Measurements from ENCODE around the gene KCNJ10. TPM values are rescaled to one million over a fixed set of nuclear protein-coding genes. Genes with fewer than 3 reads are reported as not detected.

KCNJ10 gene
- total RNA-seq, 1 donor from 2014 or later = not detected

DNA sequence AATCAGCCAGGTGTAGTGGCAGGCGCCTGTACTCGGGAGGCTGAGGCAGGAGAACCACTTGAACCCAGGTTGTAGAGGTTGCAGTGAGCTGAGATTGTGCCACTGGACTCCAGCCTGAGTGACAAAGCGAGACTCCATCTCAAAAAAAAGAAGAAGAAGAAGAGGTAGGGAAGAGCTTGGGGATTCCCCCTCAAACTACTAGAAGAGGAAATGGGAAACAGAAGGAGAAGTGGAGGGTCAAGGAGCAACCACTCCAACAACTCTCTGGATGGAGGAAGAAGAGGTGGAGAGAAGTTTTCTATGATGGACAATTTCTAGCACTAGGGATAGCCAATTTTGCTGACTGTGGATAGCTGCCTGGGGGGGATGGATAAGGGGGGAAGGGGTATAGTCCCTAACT, 101.1 kb downstream of the KCNJ10 start:
- no peak for DNase-seq (ENCODE audit: low read depth)

DNA sequence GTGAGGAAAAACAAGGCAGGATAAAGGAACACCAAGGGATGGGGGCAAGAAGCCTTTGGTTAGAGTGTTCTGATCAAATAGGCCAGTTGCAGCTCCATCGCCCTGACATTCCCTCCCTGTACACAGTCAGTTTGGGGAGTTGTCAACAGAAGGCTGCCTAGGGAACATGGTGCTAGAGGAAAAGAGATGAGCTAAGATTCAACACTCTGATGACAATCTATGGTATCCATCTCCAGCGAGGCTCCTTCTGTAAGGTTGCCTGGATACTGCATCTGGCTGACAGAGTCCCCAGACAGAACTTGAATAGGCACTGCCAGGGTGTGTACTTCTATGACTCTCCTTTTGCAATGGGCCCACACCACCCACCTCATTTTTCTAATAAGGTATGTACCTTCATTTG, 104.7 kb downstream of the KCNJ10 start:
- DNase-seq (ENCODE audit: low read depth) = no peak

DNA sequence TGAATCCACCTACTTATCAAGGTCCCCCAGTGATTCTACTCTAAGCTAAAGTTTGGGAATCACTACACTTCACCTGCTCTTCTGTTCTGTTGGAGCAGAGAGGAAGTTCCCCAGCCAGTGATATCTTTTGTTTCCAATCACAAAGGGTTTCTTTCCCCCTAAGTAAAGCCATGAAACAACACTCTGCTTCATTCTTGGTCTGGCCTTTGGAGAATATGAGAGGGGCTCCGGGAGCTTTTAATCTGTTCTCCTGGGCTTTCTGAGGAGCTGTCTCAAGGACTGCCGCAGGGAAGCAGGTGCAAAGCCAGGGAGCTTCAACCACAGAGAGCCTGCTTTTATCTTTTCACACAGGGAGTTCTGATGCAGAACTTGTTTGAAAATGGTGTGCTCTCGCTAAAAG, 105.8 kb downstream of the KCNJ10 start:
- DNase-seq (ENCODE audit: low read depth) = no peak

DNA sequence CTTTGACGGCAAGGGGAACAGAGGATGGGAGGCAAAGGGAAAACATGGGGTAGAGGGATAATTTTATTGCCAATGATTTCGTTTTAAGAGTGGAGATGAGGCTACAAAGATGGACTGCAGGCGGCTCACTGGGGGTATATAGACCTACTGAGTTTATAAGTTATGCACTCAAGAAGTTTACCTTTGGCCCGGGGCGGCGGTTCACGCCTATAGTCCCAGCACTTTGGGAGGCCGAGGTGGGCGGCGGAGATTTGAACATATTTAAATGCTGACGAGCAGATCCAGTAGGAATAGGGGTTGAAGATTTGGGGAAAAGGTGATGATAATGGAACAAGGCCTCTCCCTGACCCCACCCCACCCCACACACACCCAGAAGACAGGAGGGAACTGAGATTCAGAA, 107.8 kb downstream of the KCNJ10 start:
- DNase-seq (ENCODE audit: low read depth) = no peak

DNA sequence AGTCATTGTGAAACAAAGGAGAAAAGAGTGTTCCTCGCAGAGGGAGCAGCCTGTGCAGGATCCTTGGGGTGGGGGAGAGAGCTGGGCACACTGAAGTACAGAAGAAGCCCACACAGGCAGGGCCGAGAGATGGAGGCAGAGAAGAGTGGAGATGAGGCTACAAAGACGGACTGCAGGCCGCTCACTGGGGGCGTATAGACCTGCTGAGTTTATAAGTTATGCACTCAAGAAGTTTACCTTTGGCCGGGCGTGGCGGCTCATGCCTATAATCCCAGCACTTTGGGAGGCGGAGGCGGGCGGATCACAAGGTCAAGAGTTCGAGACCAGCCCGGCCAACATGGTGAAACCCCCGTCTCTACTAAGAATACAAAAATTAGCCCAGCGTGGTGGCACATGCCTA, 108.3 kb downstream of the KCNJ10 start:
- no peak for DNase-seq (ENCODE audit: low read depth)

DNA sequence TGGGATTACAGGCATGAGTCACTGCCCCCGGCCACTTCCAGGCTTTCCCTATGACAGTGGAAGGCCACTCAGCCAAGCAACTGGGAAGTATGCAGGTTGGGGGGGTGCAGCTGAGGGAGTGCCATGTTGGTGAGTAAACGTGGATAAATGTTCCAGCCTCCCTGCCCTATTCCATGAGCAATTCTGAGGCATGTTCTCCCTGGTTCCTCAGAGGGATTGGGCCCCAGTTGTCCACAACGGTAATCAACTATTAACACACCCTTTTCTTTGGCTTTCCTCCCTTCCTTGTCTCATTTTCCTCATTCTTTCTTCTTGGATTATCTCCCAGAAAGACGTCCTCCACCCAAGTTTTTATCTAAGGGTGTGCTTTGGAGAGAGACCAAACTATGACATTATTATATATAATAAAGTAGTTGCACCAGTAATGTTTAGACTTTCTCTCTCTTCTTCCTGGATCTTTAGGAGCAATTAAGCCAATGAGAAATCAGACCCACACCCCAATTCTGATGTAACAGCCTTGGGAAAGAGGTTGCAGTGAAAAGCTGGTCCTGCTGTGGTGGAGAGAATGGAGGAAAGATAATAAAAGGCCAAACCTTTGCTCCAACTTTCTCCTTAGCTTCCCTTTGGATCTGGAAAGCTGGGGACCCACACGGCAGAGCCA, 109.1 kb downstream of the KCNJ10 start:
- DNase-seq (ENCODE audit: low read depth) = peak; percentile 8

DNA sequence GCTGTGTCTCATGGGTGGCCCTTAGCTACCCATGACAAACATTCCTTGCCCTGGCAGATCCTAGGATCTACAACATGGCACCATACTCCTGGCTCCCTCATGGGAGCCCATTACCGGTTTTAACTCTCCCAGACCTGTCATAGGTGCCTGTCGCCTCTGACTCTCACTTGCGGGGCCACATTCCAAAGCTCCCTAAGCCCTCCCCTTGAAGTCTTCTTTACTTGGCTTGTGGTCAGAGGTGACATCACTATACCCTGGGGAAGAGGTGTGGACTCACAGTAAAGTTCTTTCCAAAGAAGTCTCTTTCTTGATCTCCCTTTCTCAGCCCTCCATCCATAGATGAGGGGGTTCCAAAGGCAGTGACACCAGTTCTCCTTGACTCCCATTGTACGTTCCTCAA, 110.5 kb downstream of the KCNJ10 start:
- no peak for DNase-seq (ENCODE audit: low read depth)

DNA sequence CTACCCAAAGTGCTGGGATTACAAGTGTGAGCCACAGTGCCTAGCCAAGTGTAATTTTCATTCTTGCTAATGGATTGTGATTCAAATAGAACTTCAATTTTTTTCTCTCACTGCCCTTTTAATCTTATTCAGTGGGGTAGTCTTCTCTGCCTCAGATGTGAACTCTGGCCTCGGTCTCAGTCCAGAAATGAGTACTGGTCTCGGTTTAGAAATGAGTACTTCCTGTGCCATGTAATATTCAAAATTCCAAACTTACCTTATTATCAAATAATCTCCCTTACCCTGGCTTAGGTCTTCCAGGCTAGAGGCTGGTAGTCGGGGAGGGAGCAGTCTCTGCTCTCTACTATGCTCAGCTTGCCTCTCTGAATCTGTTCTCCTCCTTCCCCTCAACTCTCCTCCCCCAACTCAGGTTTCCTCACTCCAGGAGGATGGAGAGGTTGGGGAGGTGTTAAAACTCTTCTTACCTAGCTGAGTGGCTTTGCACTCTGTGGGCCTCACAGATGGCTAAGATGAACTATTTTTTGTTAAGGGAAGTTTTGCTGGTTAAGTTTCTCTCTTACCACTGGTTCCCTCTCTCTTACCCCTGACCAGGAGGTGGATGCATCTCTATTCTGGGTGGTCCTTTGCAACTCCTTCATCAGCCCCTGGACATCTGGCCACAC, 111.1 kb downstream of the KCNJ10 start:
- no peak for DNase-seq (ENCODE audit: low read depth)

DNA sequence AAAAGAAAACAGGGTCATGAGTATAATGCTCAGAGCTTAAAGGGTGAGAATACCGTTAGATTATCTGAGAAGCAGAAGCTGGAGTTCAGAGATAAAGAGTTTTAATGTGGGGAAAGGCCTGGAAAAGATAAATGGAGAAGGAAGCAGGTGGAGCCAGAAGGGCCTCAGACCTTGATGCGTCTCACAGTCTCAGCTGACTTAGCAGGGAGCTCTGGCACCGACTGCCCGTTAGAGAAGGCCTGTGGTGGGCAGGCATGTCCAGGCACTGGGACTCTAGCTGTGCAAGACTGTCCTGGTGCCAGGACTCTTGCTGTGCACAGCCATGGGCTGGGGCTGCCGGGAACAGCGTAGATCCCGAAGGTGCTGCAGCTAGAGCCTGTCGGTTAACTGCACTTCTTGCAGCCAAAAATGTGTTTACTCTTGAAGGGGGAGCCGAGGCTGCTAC, 112.1 kb downstream of the KCNJ10 start:
- DNase-seq (ENCODE audit: low read depth) = no peak

DNA sequence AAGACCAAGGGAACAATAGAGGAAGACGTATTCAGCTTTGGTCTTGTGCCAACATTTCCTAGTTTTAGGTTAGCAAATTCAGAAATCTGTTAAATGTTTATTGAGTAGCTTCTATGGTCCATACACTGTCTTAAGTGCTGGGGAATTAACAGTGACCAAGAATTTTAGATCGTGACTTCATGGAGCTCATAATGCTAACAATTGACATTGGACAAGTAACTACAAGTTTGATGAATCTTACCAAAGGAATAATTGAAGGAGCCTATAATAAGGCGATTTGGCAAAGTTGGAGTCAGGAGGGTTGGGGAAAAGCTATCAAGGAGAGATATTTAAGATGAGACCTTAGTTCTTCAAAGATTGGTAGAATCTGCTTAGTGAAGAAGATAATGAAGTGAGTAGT, 114.5 kb downstream of the KCNJ10 start:
- no peak for DNase-seq (ENCODE audit: low read depth)

DNA sequence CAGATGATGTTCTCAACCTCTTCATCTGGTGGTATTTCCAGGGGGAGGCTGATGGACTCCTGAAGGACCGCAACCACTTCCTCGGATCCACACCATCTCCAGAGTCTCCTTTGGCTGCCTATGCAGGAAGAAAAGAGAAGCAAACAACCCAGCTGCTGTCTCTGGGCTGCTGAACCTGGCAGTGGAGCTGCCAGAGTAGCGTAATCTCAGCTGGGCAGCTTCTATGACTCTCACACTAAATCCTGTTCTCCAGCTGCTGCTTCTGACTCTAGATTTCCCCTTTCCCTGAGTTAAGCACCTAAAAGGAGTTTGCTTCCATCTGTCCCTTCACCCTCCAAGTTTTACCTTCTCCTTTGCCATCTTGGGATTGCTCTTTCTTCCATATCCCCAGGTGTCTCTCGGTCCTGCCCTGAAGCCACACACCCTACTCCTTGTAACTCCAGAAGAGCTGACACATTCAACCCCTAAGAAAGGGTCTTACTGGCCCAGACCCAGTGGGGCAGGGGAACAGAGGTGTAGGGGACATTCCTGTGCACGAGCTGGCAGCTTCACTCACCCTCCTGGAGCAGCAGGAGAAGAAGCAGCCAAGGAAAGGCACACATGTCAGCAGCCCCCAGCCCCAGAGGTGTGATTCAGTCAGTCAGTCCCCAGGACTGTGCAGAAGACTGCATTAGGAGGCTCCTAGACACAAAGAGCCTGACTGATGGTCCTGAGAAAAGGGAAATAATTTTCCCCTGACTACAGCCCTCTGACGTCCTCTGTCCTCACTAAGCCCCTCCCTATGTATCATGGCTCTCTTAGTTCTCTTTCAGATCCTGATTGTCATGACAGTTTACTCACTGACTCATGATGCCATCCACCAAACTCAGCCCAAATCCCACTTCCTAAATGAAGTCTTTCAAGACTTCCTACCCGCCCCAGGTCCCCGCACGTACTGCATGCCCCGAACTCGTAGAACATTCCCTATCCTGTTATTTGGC, 116.1 kb downstream of the KCNJ10 start, which contains the start of gene SLAMF9:
TSS of gene SLAMF9 (minus strand) at position 702 of the 980 bp plus-strand sequence. CDS start at position 602, 100 bp downstream.
- no peak for DNase-seq (ENCODE audit: low read depth)

DNA sequence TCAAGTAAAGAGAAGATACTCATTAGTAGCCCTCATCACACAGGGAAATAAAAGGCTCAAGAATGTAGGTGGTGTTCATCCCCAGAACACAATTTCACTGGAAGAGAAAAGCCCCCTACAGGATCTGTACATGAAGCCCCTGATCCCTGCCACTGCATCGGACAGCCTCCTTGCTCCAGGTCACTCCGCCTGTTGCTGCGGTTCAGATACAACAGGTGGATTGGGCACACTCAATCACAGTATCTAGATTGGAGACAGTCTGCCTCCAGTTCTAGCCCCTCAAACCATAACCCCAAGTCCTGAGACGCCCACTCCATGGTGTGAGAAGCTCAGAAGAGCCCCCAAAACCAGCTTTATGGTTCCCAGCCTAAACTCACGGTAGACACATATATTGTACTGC, 117.0 kb downstream of the KCNJ10 start:
- no peak for DNase-seq (ENCODE audit: low read depth)

DNA sequence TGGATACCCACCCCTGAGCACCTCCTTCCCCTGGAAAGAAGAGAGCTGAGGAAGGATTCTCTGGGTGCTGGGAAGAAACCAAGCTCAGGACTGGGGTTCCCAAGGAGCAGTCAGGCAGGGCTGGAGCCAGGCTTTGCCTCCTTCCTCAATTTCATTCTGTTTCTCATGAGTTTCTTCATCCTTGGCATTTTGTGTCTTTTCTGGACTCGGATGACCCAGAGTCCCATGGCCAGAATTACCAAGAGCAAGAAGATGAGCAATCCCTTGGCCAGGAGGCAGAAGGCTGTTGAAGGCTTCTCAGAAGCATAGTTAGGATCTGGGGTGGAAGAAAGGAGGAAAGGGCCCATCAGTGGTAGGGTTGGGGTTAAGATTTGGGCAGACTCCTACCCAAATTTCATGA, 118.4 kb downstream of the KCNJ10 start:
- DNase-seq (ENCODE audit: low read depth) = no peak

DNA sequence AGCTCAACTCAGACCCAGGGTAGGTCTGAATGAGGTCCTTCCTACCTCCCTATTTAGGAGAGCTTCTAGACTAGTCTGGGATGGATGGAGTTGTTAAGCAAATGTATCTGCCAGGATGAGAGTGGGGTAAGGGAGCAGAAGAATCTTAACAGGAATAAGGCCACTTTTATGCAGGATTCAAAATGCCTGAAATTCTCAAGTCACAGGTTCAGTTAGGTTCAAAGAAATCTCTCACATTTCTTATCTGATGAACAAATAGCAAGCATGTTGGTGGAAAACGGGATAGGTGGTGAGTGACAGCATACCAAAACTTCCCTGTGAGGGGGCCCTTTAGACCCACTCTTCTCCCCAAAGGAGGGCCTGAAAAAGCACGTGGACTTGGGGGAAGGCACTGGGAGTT, 118.9 kb downstream of the KCNJ10 start:
- DNase-seq (ENCODE audit: low read depth) = no peak

DNA sequence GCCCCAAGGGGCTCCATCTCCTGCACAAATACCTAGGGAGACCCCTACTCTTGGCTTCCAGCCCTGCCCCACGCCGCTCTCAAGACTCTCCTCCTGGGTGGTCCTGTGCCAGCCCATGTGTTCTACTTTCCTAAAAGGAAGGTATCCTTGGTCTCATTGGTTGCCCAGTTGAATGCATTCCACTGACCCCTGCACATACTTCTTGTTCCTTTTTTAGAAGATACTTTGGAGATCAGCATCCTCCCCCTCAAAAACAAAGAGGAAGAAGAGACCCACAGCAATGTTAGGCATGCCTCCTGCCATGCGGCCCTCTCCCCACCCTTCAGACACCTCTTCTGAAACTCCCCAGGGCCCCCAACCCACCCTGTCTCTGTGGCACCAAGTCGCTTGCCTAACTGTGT, 120.0 kb downstream of the KCNJ10 start:
- no peak for DNase-seq (ENCODE audit: low read depth)

DNA sequence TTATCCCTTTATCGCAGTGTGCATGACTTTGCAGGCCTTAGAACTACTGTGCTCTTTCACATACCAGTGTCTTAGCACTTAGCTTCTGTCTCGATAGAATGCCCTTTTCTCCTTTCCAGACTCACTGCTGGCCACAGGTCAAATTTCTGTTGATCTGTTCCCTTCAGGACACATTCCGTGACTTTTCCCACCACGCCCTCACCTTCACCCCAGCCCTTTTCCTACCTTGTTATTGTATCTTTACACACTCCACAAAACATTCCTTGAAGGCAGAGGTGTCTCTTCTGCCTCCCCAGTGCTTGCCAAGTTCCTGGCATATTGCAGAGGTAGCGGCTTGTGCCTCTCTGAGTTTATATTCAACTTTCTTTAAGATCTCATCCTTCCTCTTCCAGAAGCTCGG, 120.8 kb downstream of the KCNJ10 start:
- no peak for DNase-seq (ENCODE audit: low read depth)

Other genes with a start within 250 kb of the KCNJ10 start
- gene SLAMF8, start 243.3 kb downstream of the KCNJ10 start, total RNA-seq = 0.05 TPM in 2 replicates
- not detected in 2 replicates for gene VSIG8, start 207.5 kb downstream of the KCNJ10 start, total RNA-seq
- not detected in 2 replicates for gene CFAP45, start 170.0 kb downstream of the KCNJ10 start, total RNA-seq
- 65.1 and 75.5 TPM in 2 replicates for gene TAGLN2, start 144.7 kb downstream of the KCNJ10 start, total RNA-seq
- 0.16 TPM in 1 of 2 replicates, not detected in the other for gene IGSF9, start 124.5 kb downstream of the KCNJ10 start, total RNA-seq
- not detected in 2 replicates for gene SLAMF9, start 115.9 kb downstream of the KCNJ10 start, total RNA-seq
- 3.3 and 3.7 TPM in 2 replicates for gene PIGM, start 38.2 kb downstream of the KCNJ10 start, total RNA-seq
- gene KCNJ9, start 11.4 kb upstream of the KCNJ10 start, total RNA-seq = not detected in 2 replicates
- 27.9 and 33.5 TPM in 2 replicates for gene IGSF8, start 28.5 kb upstream of the KCNJ10 start, total RNA-seq
- 28.2 and 60.4 TPM in 2 replicates for gene ATP1A2, start 45.6 kb upstream of the KCNJ10 start, total RNA-seq
- 0.10 and 0.19 TPM in 2 replicates for gene ATP1A4, start 81.4 kb upstream of the KCNJ10 start, total RNA-seq
- 9.4 and 12.2 TPM in 2 replicates for gene CASQ1, start 120.4 kb upstream of the KCNJ10 start, total RNA-seq
- gene PEA15, start 135.2 kb upstream of the KCNJ10 start, total RNA-seq = 221 and 228 TPM in 2 replicates
- 96.9 and 101 TPM in 2 replicates for gene DCAF8, start 192.4 kb upstream of the KCNJ10 start, total RNA-seq
- 67.5 and 85.1 TPM in 2 replicates for gene PEX19, start 215.0 kb upstream of the KCNJ10 start, total RNA-seq

Data from myocyte (in vitro differentiated cells).